Stimulated activated CD4-positive, alpha-beta T cell treated with anti-CD3 and anti-CD28 coated beads, Interleukin-4, amount 100 ng/mL, for 1 hour (primary cell): ENCODE results near the gene BCOR.

Source experiments
- DNase-seq: peaks from one replicate; pipeline ENCODE4 v3.0.0-alpha.2; 2020

BCOR gene

GRCh38 chrX:40061871-40062524, 35.8 kb downstream of the BCOR start:
- no peak for DNase-seq

GRCh38 chrX:40061005-40061404, 36.8 kb downstream of the BCOR start:
- DNase-seq: no peak

GRCh38 chrX:40060356-40060845, 37.4 kb downstream of the BCOR start:
- no peak for DNase-seq

- DNase-seq: no peak
Measured at GRCh38 chrX:40058719-40059118, 39.0 kb downstream of the BCOR start.

GRCh38 chrX:40057405-40057804, 40.4 kb downstream of the BCOR start:
- DNase-seq: no peak

- no peak for DNase-seq
Measured at GRCh38 chrX:40056420-40056819, 41.3 kb downstream of the BCOR start.

GRCh38 chrX:40055495-40055894, 42.3 kb downstream of the BCOR start:
- DNase-seq: no peak

- DNase-seq: no peak
Measured at GRCh38 chrX:40054793-40055192, 43.0 kb downstream of the BCOR start.

- DNase-seq: no peak
Measured at GRCh38 chrX:40050532-40050931, 47.2 kb downstream of the BCOR start.

- no peak for DNase-seq
Measured at GRCh38 chrX:40049084-40049641, 48.6 kb downstream of the BCOR start.

- no peak for DNase-seq
Measured at GRCh38 chrX:40047485-40047884, 50.3 kb downstream of the BCOR start.

GRCh38 chrX:40043895-40044294, 53.9 kb downstream of the BCOR start:
- no peak for DNase-seq

- no peak for DNase-seq
Measured at GRCh38 chrX:40041915-40042314, 55.8 kb downstream of the BCOR start.

GRCh38 chrX:40040686-40041461, 56.9 kb downstream of the BCOR start:
- no peak for DNase-seq

GRCh38 chrX:40039887-40040286, 57.9 kb downstream of the BCOR start:
- no peak for DNase-seq

GRCh38 chrX:40037367-40037766, 60.4 kb downstream of the BCOR start:
- no peak for DNase-seq

- no peak for DNase-seq
Measured at GRCh38 chrX:40035726-40036125, 62.0 kb downstream of the BCOR start.

- no peak for DNase-seq
Measured at GRCh38 chrX:40031911-40032310, 65.8 kb downstream of the BCOR start.

GRCh38 chrX:40030205-40030604, 67.6 kb downstream of the BCOR start:
- no peak for DNase-seq

- no peak for DNase-seq
Measured at GRCh38 chrX:40022421-40022820, 75.3 kb downstream of the BCOR start.

GRCh38 chrX:40021647-40022046, 76.1 kb downstream of the BCOR start:
- DNase-seq: no peak

- DNase-seq: no peak
Measured at GRCh38 chrX:40019541-40019940, 78.2 kb downstream of the BCOR start.

GRCh38 chrX:40018041-40018440, 79.7 kb downstream of the BCOR start:
- DNase-seq: no peak

- no peak for DNase-seq
Measured at GRCh38 chrX:40016749-40017148, 81.0 kb downstream of the BCOR start.
